ENCODE results near the gene ACHE. TPM values are rescaled to one million over a fixed set of nuclear protein-coding genes. Genes with fewer than 3 reads are reported as not detected.

ACHE gene
- total RNA-seq, 2 experiments from 2014 or later, result not detected

GRCh38 chr7:100887516-100888290 lies 8.0 kb downstream of the ACHE start:
- Mint-ChIP-seq H3K4me1 (peaks cover 65% of the 10 kb centered on the region), H3K27me3 (peaks cover 20% of the 10 kb centered on the region), H3K27ac (peak overlapping the region; percentile 94), H3K4me3 (peak overlapping the region; percentile 72), H3K9me3 (no peaks in the 10 kb centered on the region), H3K36me3 (ENCODE audit: low read depth) (peaks cover 53% of the 10 kb centered on the region)
- DNase-seq, result peak; percentile 78
- POLR2A ChIA-PET, result interaction anchor here (1.0 to 1.3 kb wide), 2 partner anchors 10 to 13 kb away, joined by 3 to 5 read pairs; partner anchors contain the start of gene SRRT
- CTCF ChIA-PET, result interaction anchor here (0.6 to 3.4 kb wide), 9 partner anchors 9 to 305 kb away, joined by 3 to 23 read pairs (median 3); partner anchors contain the start of genes SRRT and TRIM56

- H3K36me3 Mint-ChIP-seq (ENCODE audit: low read depth), result peaks cover 57% of the 10 kb centered on the region
- ChIA-PET CTCF (interaction anchor here (0.6 to 3.4 kb wide), 7 partner anchors 9 to 306 kb away, joined by 3 to 23 read pairs (median 4); partner anchors contain the start of genes SRRT and TRIM56), POLR2A (interaction anchor here (1.0 to 1.6 kb wide), 3 partner anchors 9 to 12 kb away, joined by 3 to 8 read pairs (median 5); partner anchors contain the start of gene SRRT)
- peaks cover 62% of the 10 kb centered on the region for H3K4me1 Mint-ChIP-seq
- peak; percentile 27 for DNase-seq
- H3K4me3 Mint-ChIP-seq, result peak overlapping the region; percentile 72
- H3K27ac Mint-ChIP-seq, result peak overlapping the region; percentile 94
- no peaks in the 10 kb centered on the region for H3K9me3 Mint-ChIP-seq
- H3K27me3 Mint-ChIP-seq, result peaks cover 13% of the 10 kb centered on the region
These were observed 8.7 kb downstream of the ACHE start for GRCh38 chr7:100886936-100887515.

- Mint-ChIP-seq H3K27me3 (peaks cover 7% of the 10 kb centered on the region), H3K4me3 (peak overlapping the region; percentile 52), H3K27ac (peak overlapping the region; percentile 83), H3K4me1 (peaks cover 59% of the 10 kb centered on the region), H3K36me3 (ENCODE audit: low read depth) (peaks cover 61% of the 10 kb centered on the region), H3K9me3 (no peaks in the 10 kb centered on the region)
- POLR2A ChIA-PET, result interaction anchor here (0.6 to 1.6 kb wide), 3 partner anchors 8 to 14 kb away, joined by 3 to 8 read pairs (median 3); partner anchors contain the start of gene SRRT
- CTCF ChIA-PET, result interaction anchor here (0.6 to 3.4 kb wide), 7 partner anchors 8 to 299 kb away, joined by 3 to 23 read pairs (median 4); partner anchors contain the start of genes POP7 and SRRT
- no peak for DNase-seq
These were observed 9.3 kb downstream of the ACHE start for GRCh38 chr7:100886142-100886935.

GRCh38 chr7:100885440-100886141 lies 10.1 kb downstream of the ACHE start:
- ChIA-PET POLR2A (interaction anchor here (0.6 to 1.6 kb wide), 2 partner anchors 11 to 14 kb away, joined by 3 to 8 read pairs; partner anchors contain the start of gene SRRT), CTCF (interaction anchor here (0.7 to 3.4 kb wide), 4 partner anchors 11 to 189 kb away, joined by 3 to 23 read pairs (median 4); partner anchors contain the start of genes POP7 and SRRT)
- no peak for DNase-seq
- Mint-ChIP-seq H3K27ac (peak overlapping the region; percentile 1), H3K4me1 (peaks cover 57% of the 10 kb centered on the region), H3K36me3 (ENCODE audit: low read depth) (peaks cover 66% of the 10 kb centered on the region), H3K4me3 (no peak overlapping the region), H3K27me3 (peaks cover 4% of the 10 kb centered on the region), H3K9me3 (no peaks in the 10 kb centered on the region)

GRCh38 chr7:100884736-100885439 lies 10.8 kb downstream of the ACHE start:
- ChIA-PET POLR2A (no interaction called here), CTCF (no interaction called here)
- no peak for DNase-seq
- Mint-ChIP-seq H3K4me3 (no peak overlapping the region), H3K27me3 (no peaks in the 10 kb centered on the region), H3K9me3 (no peaks in the 10 kb centered on the region), H3K4me1 (peaks cover 55% of the 10 kb centered on the region), H3K36me3 (ENCODE audit: low read depth) (peaks cover 69% of the 10 kb centered on the region), H3K27ac (peak overlapping the region; percentile 11)

GRCh38 chr7:100882785-100883526 lies 12.7 kb downstream of the ACHE start:
- H3K4me1 Mint-ChIP-seq, result peaks cover 65% of the 10 kb centered on the region
- peaks cover 78% of the 10 kb centered on the region for H3K36me3 Mint-ChIP-seq (ENCODE audit: low read depth)
- H3K4me3 Mint-ChIP-seq, result no peak overlapping the region
- no peaks in the 10 kb centered on the region for H3K27me3 Mint-ChIP-seq
- ChIA-PET POLR2A (interaction anchor here (0.7 kb wide), 1 partner anchor 198 kb away, joined by 3 read pairs; no protein-coding TSS in a partner anchor), CTCF (interaction anchor here (1.0 to 1.4 kb wide), 2 partner anchors 8 to 31 kb away, joined by 3 read pairs; partner anchors contain the start of gene SRRT)
- H3K27ac Mint-ChIP-seq, result peak overlapping the region; percentile 51
- no peaks in the 10 kb centered on the region for H3K9me3 Mint-ChIP-seq
- DNase-seq, result no peak

- Mint-ChIP-seq H3K4me3 (no peak overlapping the region), H3K36me3 (ENCODE audit: low read depth) (peaks cover 76% of the 10 kb centered on the region), H3K27me3 (no peaks in the 10 kb centered on the region), H3K4me1 (peaks cover 62% of the 10 kb centered on the region), H3K9me3 (no peaks in the 10 kb centered on the region), H3K27ac (no peak overlapping the region)
- no peak for DNase-seq
- ChIA-PET POLR2A (no interaction called here), CTCF (no interaction called here)
These were observed 13.5 kb downstream of the ACHE start for GRCh38 chr7:100882201-100882600.

- no peaks in the 10 kb centered on the region for H3K27me3 Mint-ChIP-seq
- H3K4me1 Mint-ChIP-seq, result peaks cover 63% of the 10 kb centered on the region
- no peaks in the 10 kb centered on the region for H3K9me3 Mint-ChIP-seq
- POLR2A ChIA-PET, result no interaction called here
- H3K27ac Mint-ChIP-seq, result no peak overlapping the region
- no peak overlapping the region for H3K4me3 Mint-ChIP-seq
- no peak for DNase-seq
- CTCF ChIA-PET, result interaction anchor here (0.5 to 0.6 kb wide), 2 partner anchors 196 to 1329 kb away, joined by 3 read pairs; no protein-coding TSS in a partner anchor
- peaks cover 72% of the 10 kb centered on the region for H3K36me3 Mint-ChIP-seq (ENCODE audit: low read depth)
These were observed 14.6 kb downstream of the ACHE start for GRCh38 chr7:100881136-100881535.

- no peaks in the 10 kb centered on the region for H3K27me3 Mint-ChIP-seq
- POLR2A ChIA-PET, result no interaction called here
These were observed 15.0 kb downstream of the ACHE start for GRCh38 chr7:100880645-100881044.

GRCh38 chr7:100879685-100880261 lies 15.9 kb downstream of the ACHE start:
- Mint-ChIP-seq H3K4me1 (peaks cover 64% of the 10 kb centered on the region), H3K9me3 (no peaks in the 10 kb centered on the region), H3K36me3 (ENCODE audit: low read depth) (peaks cover 70% of the 10 kb centered on the region), H3K27me3 (no peaks in the 10 kb centered on the region), H3K27ac (peak overlapping the region; percentile 34), H3K4me3 (no peak overlapping the region)
- no peak for DNase-seq
- POLR2A ChIA-PET, result interaction anchor here (0.7 kb wide), 1 partner anchor 27 kb away, joined by 3 read pairs; the partner anchor contains the start of gene SLC12A9
- CTCF ChIA-PET, result no interaction called here

More at GRCh38 chr7:100880645-100881044, 15.0 kb downstream of the ACHE start:
- peaks cover 63% of the 10 kb centered on the region for H3K4me1 Mint-ChIP-seq
- CTCF ChIA-PET, result interaction anchor here (0.6 kb wide), 1 partner anchor 1330 kb away, joined by 3 read pairs; no protein-coding TSS in a partner anchor
- H3K4me3 Mint-ChIP-seq, result no peak overlapping the region
- H3K9me3 Mint-ChIP-seq, result no peaks in the 10 kb centered on the region
- peaks cover 71% of the 10 kb centered on the region for H3K36me3 Mint-ChIP-seq (ENCODE audit: low read depth)
- H3K27ac Mint-ChIP-seq, result no peak overlapping the region
- no peak for DNase-seq

Data from activated CD4-positive, alpha-beta T cell treated with anti-CD3 and anti-CD28 coated beads, Interleukin-2, amount 10 ng/mL, durations not matched to agents 7 days and 5 days (primary cell).